Measurements from ENCODE around the gene SELENOW. TPM values are rescaled to one million over a fixed set of nuclear protein-coding genes. Genes with fewer than 3 reads are reported as not detected.

SELENOW gene
- total and polyA plus RNA-seq, 2 of the 8 experiments (the other 6 are each of a cell fraction or from before 2014, with no cell fraction given): 371 to 588 TPM

- no peak overlapping the region for H4K5ac ChIP-seq (ENCODE audit: insufficient read length, low read depth, low read length)
- no peak overlapping the region for H3K56ac ChIP-seq (replicated peaks; ENCODE audit: insufficient read length, low read depth, low read length)
- H3K36me3 ChIP-seq (ENCODE audit: control insufficient read depth in 2 of 4, insufficient read depth in 4 of 4, low read length in 3 of 4): no peaks in the 10 kb centered on the region
- H4K20me1 ChIP-seq (replicated peaks in 1 of 2; ENCODE audit: control insufficient read depth in 1 of 2, insufficient read depth in 2 of 2, low read length in 2 of 2): no peaks in the 10 kb centered on the region
- CTCF ChIA-PET (ENCODE audit: partially characterized antibody): interaction anchor here (15.9 kb wide), 1 partner anchor 15 kb away, joined by 143 read pairs; the partner anchor contains the start of gene EHD2
- DNase-seq (ENCODE audit: low read depth in 1 of 2, low spot score in 2 of 2) (peak in 1 of 2 experiments; percentile 96), FAIRE-seq (no peak)
- H3K4me1 ChIP-seq (replicated peaks in 1 of 4; ENCODE audit: control insufficient read depth in 3 of 4, insufficient read depth in 4 of 4, low read length in 3 of 4): peaks cover 0 to 9% (median 5%) of the 10 kb centered on the region in 4 experiments; a peak in 2 of 7 replicates
- POLR2A ChIA-PET (ENCODE audit: partially characterized antibody): interaction anchor here (0.7 to 2.7 kb wide), 8 partner anchors 11 to 214 kb away, joined by 3 to 8 read pairs (median 4); partner anchors contain the start of genes EHD2 and NOP53
- no peaks in the 10 kb centered on the region for H3K27me3 ChIP-seq (replicated peaks in 1 of 4; ENCODE audit: control insufficient read depth in 3 of 4, extremely low read depth in 1 of 4, insufficient read depth in 3 of 4, low read length in 3 of 4)
- peak overlapping the region; percentile 76; the same call in 1 of the 2 replicates for H4K8ac ChIP-seq (ENCODE audit: extremely low read depth, insufficient read depth, low read length)
- peak overlapping the region; percentile 74 to 97 for H3K4me2 ChIP-seq (ENCODE audit: insufficient read depth in 1 of 2, low read depth in 2 of 2, low read length in 2 of 2)
- no peak overlapping the region for H3K14ac ChIP-seq (ENCODE audit: insufficient read length)
- 0 out of 2 replicates have a peak overlapping the region, but pooled peaks have one; percentile 13 for H2BK15ac ChIP-seq (ENCODE audit: low read length)
- H2BK120ac ChIP-seq (replicated peaks; ENCODE audit: low read depth, low read length): no peak overlapping the region
- H3K4me3 ChIP-seq (ENCODE audit: extremely low read depth in 1 of 4, insufficient read depth in 2 of 4, low read depth in 3 of 4, low read length in 4 of 4): peak overlapping the region; percentile 41 to 73 (median 62)
- H3K27ac ChIP-seq (ENCODE audit: low read depth, low read length): no peak overlapping the region; the same call in 1 of the 2 replicates
- H2AK5ac ChIP-seq (ENCODE audit: low read depth, low read length): no peak overlapping the region
- H2BK12ac ChIP-seq (ENCODE audit: low read depth, low read length): peak overlapping the region; percentile 80; the same call in 1 of the 2 replicates
- H3K9ac ChIP-seq (replicated peaks in 1 of 4; ENCODE audit: extremely low read depth in 1 of 4, low read depth in 3 of 4, low read length in 3 of 4): peak overlapping the region in 2 of 4 experiments; percentile 35 to 54; a peak in 2 of 7 replicates
- no peak overlapping the region for H3K4ac ChIP-seq (replicated peaks; ENCODE audit: insufficient read length, low read depth, low read length)
- no peak overlapping the region for H3K18ac ChIP-seq (ENCODE audit: extremely low read depth, low read length)
- H3K9me3 ChIP-seq (ENCODE audit: insufficient read depth in 2 of 2, low read depth in 1 of 2, low read length in 1 of 2): no peaks in the 10 kb centered on the region
- H3K23me2 ChIP-seq (ENCODE audit: low read depth, low read length): peaks cover 5% of the 10 kb centered on the region; the same call in 1 of the 2 replicates
- H2BK20ac ChIP-seq (ENCODE audit: low read length): no peak overlapping the region
- no peaks in the 10 kb centered on the region; the same call in 1 of the 2 replicates for H3K79me1 ChIP-seq (ENCODE audit: low read depth, low read length)
- H2BK5ac ChIP-seq (ENCODE audit: low read depth, low read length): no peak overlapping the region
- no peaks in the 10 kb centered on the region for H3K79me2 ChIP-seq (ENCODE audit: control insufficient read depth in 1 of 2, insufficient read depth in 2 of 2, low read length in 2 of 2)
- no peak overlapping the region for H2AFZ ChIP-seq (ENCODE audit: low read length)
- peak overlapping the region; percentile 70 for H4K91ac ChIP-seq (replicated peaks; ENCODE audit: insufficient read length, low read length)
- H3K23ac ChIP-seq (ENCODE audit: insufficient read length): no peak overlapping the region
- WGBS, 2 experiments (ENCODE audit: extremely low coverage in 1 of 2, insufficient coverage in 1 of 2, insufficient read length in 1 of 2, insufficient replicate concordance in 2 of 2, low coverage in 1 of 2, low lambda C conversion rate in 2 of 2, missing lambda C conversion rate in 1 of 2): 17% methylated on average over 17 of the region's 30 CpGs; no CpG with 5 or more reads in 1 of the 2 experiments
- TF ChIP-seq TAF1 (IDR thresholded peaks at IDR 0.05; ENCODE audit: low read depth, low read length) (peak; percentile 55; the same call in 1 of the 2 replicates), SAP30 (IDR thresholded peaks at IDR 0.05; ENCODE audit: insufficient read depth, insufficient replicate concordance, low read length) (peak; percentile 64), POLR2AphosphoS5 (IDR thresholded peaks at IDR 0.05; ENCODE audit: low read depth, low read length) (no peak), JUND (IDR thresholded peaks at IDR 0.05; ENCODE audit: low read length) (no peak), KDM1A (IDR thresholded peaks at IDR 0.05; ENCODE audit: borderline replicate concordance, low read length) (peak; percentile 100), CBX8 (IDR thresholded peaks at IDR 0.05; ENCODE audit: borderline replicate concordance, low read depth, low read length) (no peak), MAX (IDR thresholded peaks at IDR 0.05) (peak; percentile 21; the same call in 1 of the 2 replicates), SUZ12 (IDR thresholded peaks at IDR 0.05; ENCODE audit: low read length) (no peak), E2F6 (IDR thresholded peaks at IDR 0.05) (no peak; the same call in 1 of the 2 replicates), TAF7 (optimal IDR thresholded peaks at IDR 0.05; ENCODE audit: borderline replicate concordance, low read depth, low read length) (no peak)
Measured at GRCh38 chr19:47729799-47730520, 48.5 kb upstream of the SELENOW start.

Measured in H1 (cell line).